ENCODE results near the gene SHISA8.

DNA sequence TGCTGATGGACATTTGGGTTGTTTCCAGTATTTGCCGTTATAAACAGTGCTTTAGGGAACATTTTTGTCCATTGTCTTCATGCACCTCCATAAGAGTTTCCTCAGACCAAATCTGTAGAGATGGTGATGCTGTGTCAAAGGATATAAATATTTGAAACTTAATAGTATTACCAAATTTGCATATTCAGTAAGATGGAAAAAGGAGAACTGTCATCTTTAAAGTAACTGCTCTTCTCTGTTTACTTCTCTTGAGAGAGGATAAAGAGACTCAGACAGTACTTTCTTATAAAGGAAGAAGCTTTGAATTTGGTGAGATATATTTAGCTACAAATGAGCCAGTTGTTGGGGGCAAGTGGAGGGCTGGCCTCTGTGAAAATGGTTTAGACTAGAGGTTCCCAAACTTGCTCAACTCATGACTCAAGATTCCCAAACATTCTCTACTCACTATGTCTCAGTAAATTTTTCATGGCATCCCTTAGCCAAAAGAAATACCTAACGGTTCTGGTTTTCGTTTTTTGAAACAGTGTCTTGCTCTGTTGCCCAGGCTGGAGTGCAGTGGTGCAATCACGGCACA, 26.2 kb downstream of the SHISA8 start:
- TF ChIP-seq, protein P1, sequence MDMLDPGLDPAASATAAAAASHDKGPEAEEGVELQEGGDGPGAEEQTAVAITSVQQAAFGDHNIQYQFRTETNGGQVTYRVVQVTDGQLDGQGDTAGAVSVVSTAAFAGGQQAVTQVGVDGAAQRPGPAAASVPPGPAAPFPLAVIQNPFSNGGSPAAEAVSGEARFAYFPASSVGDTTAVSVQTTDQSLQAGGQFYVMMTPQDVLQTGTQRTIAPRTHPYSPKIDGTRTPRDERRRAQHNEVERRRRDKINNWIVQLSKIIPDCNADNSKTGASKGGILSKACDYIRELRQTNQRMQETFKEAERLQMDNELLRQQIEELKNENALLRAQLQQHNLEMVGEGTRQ (CRISPR knock-in tag; IDR thresholded peaks at IDR 0.05): no peak
- TF ChIP-seq ELF4 (CRISPR knock-in tag; IDR thresholded peaks at IDR 0.05; ENCODE audit: low read depth): no peak

Data from WTC11 (cell line).